Activated CD4-positive, alpha-beta memory T cell treated with anti-CD3 and anti-CD28 coated beads for 36 hours (primary cell): Measurements from ENCODE around the gene CHAT. TPM values are rescaled to one million over a fixed set of nuclear protein-coding genes. Genes with fewer than 3 reads are reported as not detected.

Experiments used
- CTCF ChIA-PET: fragments of 350-600 bp; sonication (Branson Sonifier 250); formaldehyde crosslinking; loops from one replicate; lab custom pipeline; 2021; ENCODE audit warnings: antibody characterized with exemption, inconsistent platforms; lab: Charles Lee
- POLR2A ChIA-PET: fragments of 350-600 bp; sonication (Branson Sonifier 250); formaldehyde crosslinking; loops from one replicate; lab custom pipeline; 2021; ENCODE audit warnings: antibody characterized with exemption; lab: Charles Lee
- DNase-seq: peaks from one replicate; pipeline ENCODE4 v3.0.0-alpha.2; 2020
- H3K27ac Mint-ChIP-seq: one replicate; pipeline ENCODE4 v1.8.0; 2021; ENCODE audit warnings: mixed read lengths
- H3K27me3 Mint-ChIP-seq: one replicate; pipeline ENCODE4 v1.8.0; 2021; ENCODE audit warnings: mixed read lengths
- H3K36me3 Mint-ChIP-seq: one replicate; pipeline ENCODE4 v1.8.0; 2021; ENCODE audit warnings: mixed read lengths
- H3K4me1 Mint-ChIP-seq: one replicate; pipeline ENCODE4 v1.8.0; 2021; ENCODE audit warnings: low read depth, mixed read lengths
- H3K4me3 Mint-ChIP-seq: one replicate; pipeline ENCODE4 v1.8.0; 2021; ENCODE audit warnings: mild to moderate bottlenecking, mixed read lengths
- H3K9me3 Mint-ChIP-seq: one replicate; pipeline ENCODE4 v1.8.0; 2021; ENCODE audit warnings: mixed read lengths
- intact Hi-C: fragments of 100-400 bp; cut with micrococcal nuclease; formaldehyde crosslinking; loops from one replicate; pipeline ENCODE4 v1.15.1; 2023
- total RNA-seq, 2 experiments: library from RNA; stranded (reverse); gene quantifications; one replicate each; pipeline ENCODE4 v1.2.3, GENCODE V29; 2021

The CHAT gene
- total RNA-seq, 2 experiments from 2014 or later = not detected

DNA sequence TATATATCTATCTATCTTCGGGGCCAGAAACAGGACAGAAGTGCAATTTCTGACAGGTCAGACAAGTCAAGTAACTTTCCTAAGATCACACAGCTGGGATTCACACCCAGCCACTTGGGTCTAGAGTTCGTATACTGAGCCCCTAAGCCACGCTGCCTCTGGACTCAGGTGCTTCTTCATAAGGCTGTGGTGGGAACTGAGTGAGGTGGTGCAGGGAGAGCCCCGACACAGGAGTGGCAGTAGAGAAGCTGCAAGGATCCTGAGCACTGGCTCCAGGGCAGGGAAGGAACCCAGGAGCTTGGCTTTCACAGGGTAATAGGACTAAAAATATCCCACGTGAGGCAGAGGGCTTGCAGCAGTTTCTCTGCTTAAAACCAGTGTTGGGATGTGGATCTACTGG is 99.4 kb downstream of the CHAT start:
- no peaks in the 10 kb centered on the region for H3K9me3 Mint-ChIP-seq

More for the DNA sequence above, 99.4 kb downstream of the CHAT start:
- peaks cover 14% of the 10 kb centered on the region for H3K27me3 Mint-ChIP-seq
- CTCF ChIA-PET = no interaction called here
- H3K36me3 Mint-ChIP-seq = no peaks in the 10 kb centered on the region
- POLR2A ChIA-PET = no interaction called here
- H3K4me3 Mint-ChIP-seq = no peak overlapping the region
- intact Hi-C loops = no loop called here
- no peaks in the 10 kb centered on the region for H3K4me1 Mint-ChIP-seq
- DNase-seq = no peak
- no peak overlapping the region for H3K27ac Mint-ChIP-seq

Other genes starting within 250 kb of the CHAT start
- not detected for gene DRGX, start 217.9 kb upstream of the CHAT start, total RNA-seq
- 10 to 100 TPM; 17.5 to 18.8 TPM for gene ERCC6, start 74.9 kb upstream of the CHAT start, total RNA-seq
- not detected for gene SLC18A3, start 3.7 kb upstream of the CHAT start, total RNA-seq
- not detected for gene C10orf53, start 65.6 kb downstream of the CHAT start, total RNA-seq
- under 1 TPM; 0.36 to 0.40 TPM for gene OGDHL, start 148.3 kb downstream of the CHAT start, total RNA-seq